Colon (tissue), 2 donors: ENCODE results near the gene RBM28.
"Not testable (repeated sequence)": the region's sequence is repeated elsewhere in the genome, so short reads cannot be mapped to it uniquely, and the experiment has no call there.

Source experiments
- FAIRE-seq: peaks from 2 replicates; lab custom pipeline; 2012; peaks lifted over from hg19 to GRCh38; lab: Jason Lieb, UNC
- donor health status: control.
- donor health status: control.

The RBM28 gene

GRCh38 chr7:128281605-128282380 lies 61.9 kb downstream of the RBM28 start:
- no peak for FAIRE-seq

GRCh38 chr7:128280451-128280850 lies 63.3 kb downstream of the RBM28 start:
- FAIRE-seq = not testable (repeated sequence)

GRCh38 chr7:128279124-128279713 lies 64.5 kb downstream of the RBM28 start:
- FAIRE-seq = no peak

DNA sequence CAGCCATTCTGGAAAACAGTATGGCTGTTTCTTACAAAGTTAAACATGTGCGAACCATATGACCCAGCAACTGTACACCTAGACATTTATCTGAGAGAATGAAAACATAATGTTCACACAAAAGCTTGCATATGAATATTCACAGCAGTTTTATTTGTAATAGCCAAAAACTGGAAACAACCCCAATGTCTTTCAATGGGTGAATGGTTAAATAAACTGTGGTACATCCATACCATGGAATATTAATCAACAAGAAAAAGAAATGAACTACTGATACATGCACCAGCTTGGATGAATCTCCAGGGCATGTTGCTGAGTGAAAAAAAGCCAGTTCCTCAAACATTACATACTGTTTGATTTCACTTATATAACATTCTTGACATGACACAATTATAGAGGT lies 65.3 kb downstream of the RBM28 start:
- FAIRE-seq = no peak

DNA sequence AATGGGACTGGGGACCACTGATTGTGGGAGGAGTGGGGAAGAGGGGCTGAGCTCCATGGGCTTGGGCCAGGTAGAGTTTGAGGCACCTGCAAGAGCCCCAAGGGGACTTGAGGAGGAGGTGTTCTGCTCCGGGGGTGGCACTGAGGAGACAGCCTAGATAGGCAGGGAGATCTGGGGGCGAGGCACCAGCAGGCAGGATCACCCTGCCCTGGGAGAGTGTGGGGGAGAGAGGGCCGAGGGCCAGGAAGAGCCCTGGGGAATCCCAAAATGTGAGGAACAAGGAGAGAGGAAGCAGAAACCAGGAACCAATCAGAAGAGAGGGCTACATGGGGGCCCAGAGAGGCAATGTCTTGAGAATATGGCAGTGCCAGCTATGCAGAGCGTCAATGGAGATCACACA lies 68.0 kb downstream of the RBM28 start:
- no peak for FAIRE-seq

DNA sequence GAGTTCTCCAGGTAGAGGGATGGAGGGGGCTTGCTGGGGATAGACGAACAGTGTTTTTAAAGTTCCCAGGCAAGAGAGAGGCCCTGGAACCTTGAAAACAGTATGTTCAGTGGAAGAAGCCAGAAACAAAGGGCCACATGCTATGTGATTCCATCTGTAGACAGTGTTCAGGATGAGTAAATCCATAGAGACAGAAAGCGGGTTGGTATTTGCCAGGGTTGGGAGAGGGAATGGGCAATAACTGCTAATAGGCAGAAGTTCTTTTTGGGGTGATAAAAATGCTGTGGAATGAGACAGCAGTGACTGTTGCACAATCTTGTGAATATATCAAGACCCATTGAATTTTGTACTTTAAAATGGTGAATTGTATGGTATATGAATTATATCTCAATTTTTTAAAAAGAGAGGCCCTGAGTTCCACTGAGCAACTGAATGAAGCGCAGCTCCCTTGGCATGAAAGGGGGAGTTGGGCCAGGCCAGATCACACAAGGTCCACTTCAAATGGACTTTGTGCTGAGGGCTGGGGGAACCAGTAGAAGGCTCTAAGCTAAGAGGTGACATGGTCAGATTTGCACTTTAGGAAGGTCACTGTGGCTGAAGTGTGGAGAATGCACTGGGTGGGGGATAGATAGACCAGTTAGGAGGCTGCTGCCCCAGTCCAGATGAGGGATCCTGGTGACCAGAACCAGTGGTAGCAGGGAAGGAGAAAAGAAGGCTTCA lies 68.7 kb downstream of the RBM28 start:
- FAIRE-seq = no peak

GRCh38 chr7:128274246-128274883 lies 69.3 kb downstream of the RBM28 start:
- no peak for FAIRE-seq

GRCh38 chr7:128271942-128272481 lies 71.7 kb downstream of the RBM28 start:
- no peak for FAIRE-seq

- no peak for FAIRE-seq
Measured at GRCh38 chr7:128271471-128271941, 72.2 kb downstream of the RBM28 start.

DNA sequence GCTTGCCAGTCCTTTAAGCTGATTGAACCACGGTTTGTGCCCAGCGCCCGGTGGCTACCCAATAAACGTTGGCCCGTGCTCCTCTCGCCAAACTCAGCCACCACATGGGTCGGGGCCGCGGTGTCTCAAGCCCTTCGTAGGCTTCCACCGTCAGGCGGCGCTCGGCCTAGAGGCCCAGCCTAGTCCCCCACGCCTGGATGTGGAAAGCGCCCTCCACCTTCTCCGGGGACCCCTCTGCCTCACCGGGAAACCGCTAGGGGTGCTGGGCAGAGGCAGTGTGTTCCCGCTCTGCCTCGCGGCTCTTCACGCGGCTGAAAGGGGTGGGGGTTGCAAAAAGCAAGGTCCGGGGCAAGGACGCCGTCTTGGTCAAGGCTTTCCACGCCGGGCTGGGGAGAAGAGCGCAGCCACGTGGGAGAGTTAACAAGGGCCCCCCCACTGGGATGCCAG lies 72.9 kb downstream of the RBM28 start:
- no peak for FAIRE-seq

GRCh38 chr7:128268233-128268632 lies 75.5 kb downstream of the RBM28 start:
- no peak for FAIRE-seq

DNA sequence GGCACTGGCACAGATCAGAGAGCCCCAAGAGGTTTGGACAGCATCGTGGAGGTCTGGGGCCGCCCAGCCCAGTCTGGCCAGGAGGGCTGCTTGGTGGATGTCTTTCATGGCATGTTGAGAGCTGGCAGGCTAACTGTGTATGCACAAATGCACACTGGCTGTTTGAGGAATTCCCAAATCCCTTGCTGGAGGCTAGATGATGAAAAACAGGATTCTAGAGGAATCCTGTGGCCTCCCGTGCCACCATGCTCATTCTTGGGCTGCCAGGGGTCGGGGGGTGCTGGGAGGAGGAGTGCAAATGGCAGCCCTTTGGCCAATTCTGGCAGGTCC lies 76.1 kb downstream of the RBM28 start:
- FAIRE-seq = no peak

- no peak for FAIRE-seq
Measured at GRCh38 chr7:128266883-128267594, 76.7 kb downstream of the RBM28 start.

DNA sequence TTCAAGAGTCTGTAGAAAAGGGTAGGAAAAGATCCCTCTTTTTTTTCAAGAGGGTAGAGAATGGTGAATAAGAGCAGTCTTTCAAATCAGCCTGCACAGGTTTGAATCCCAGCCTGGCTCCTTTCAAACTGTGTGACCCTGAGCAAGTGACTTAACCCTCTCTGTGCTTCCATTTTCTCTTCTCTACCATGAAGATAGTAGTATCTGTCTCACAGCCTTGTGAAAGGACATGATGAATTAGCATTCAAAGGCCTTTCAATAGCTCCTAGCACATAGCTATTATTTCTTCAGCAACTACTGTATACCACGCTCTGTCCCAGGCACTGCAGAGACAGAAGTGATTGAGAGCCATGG lies 77.2 kb downstream of the RBM28 start:
- no peak for FAIRE-seq

GRCh38 chr7:128265906-128266300 lies 77.8 kb downstream of the RBM28 start:
- FAIRE-seq = no peak

- FAIRE-seq = no peak
Measured at GRCh38 chr7:128265156-128265905, 78.4 kb downstream of the RBM28 start.

GRCh38 chr7:128264477-128264876 lies 79.2 kb downstream of the RBM28 start:
- FAIRE-seq = no peak

DNA sequence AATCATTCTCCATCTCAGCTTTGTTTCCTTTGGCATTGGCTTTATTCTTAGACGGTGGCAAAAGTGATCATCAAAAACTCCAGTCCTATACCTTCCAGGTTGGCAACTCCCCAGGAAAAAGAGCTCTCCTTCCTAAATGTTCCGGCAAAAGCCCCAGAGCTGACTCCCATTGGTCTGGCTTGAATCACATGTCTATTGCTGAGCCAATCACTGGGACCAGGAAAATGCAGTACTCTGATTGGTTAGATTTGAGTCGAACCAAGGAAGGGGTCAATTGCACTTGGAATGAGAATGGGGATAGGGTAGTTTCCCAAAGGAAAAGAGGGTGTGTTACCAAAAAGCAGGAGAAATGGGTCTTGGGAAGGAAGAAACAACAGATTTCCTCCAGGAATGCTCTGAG lies 80.3 kb downstream of the RBM28 start:
- FAIRE-seq = no peak

- FAIRE-seq = no peak
Measured at GRCh38 chr7:128262273-128263028, 81.3 kb downstream of the RBM28 start.

GRCh38 chr7:128260069-128260795 lies 83.5 kb downstream of the RBM28 start:
- FAIRE-seq = no peak
